Mesendoderm (in vitro differentiated cells): ENCODE measurements around the gene ZNF668.

ENCODE experiments used
- DNase-seq: peaks from one replicate; pipeline ENCODE4 v3.0.0; 2013
- H2AK5ac ChIP-seq: 2 replicates; pipeline ENCODE4 v1.6.1; 2013; ENCODE audit warnings: low read length, inconsistent platforms
- H2BK120ac ChIP-seq: 2 replicates; pipeline ENCODE4 v1.6.1; 2013; ENCODE audit warnings: low read depth, mild to moderate bottlenecking, low read length, moderate library complexity, mixed read lengths
- H2BK15ac ChIP-seq: replicated peaks from 2 replicates; pipeline ENCODE4 v1.6.1; 2013; ENCODE audit warnings: low read depth, mild to moderate bottlenecking, moderate library complexity
- H2BK5ac ChIP-seq: 2 replicates; pipeline ENCODE4 v1.6.1; 2013; ENCODE audit warnings: low read length, inconsistent platforms
- H3K18ac ChIP-seq: 2 replicates; pipeline ENCODE4 v1.6.1; 2013; ENCODE audit warnings: mild to moderate bottlenecking, low read length, mixed read lengths
- H3K23ac ChIP-seq: one replicate; pipeline ENCODE4 v1.6.1; 2013; ENCODE audit warnings: low read length
- H3K27ac ChIP-seq: 2 replicates; pipeline ENCODE4 v1.5.1; 2013; ENCODE audit warnings: low read depth, mild to moderate bottlenecking, inconsistent platforms, low read length, moderate library complexity
- H3K27me3 ChIP-seq: 2 replicates; pipeline ENCODE4 v1.6.1; 2013; ENCODE audit warnings: low read length, control low read depth, mild to moderate bottlenecking, inconsistent platforms; ENCODE audit not compliant: insufficient read depth, poor library complexity
- H3K36me3 ChIP-seq: 2 replicates; pipeline ENCODE4 v1.6.1; 2013; ENCODE audit warnings: low read length, inconsistent platforms; ENCODE audit not compliant: control insufficient read depth, insufficient read depth
- H3K4ac ChIP-seq: one replicate; pipeline ENCODE4 v1.6.1; 2013; ENCODE audit warnings: low read depth, mild to moderate bottlenecking, low read length, moderate library complexity
- H3K4me1 ChIP-seq: 2 replicates; pipeline ENCODE4 v1.6.1; 2013; ENCODE audit warnings: low read depth, low read length, inconsistent platforms; ENCODE audit not compliant: control insufficient read depth
- H3K4me2 ChIP-seq: 2 replicates; pipeline ENCODE4 v1.6.1; 2013; ENCODE audit warnings: low read length
- H3K4me3 ChIP-seq: 2 replicates; pipeline ENCODE4 v1.5.1; 2013; ENCODE audit warnings: mild to moderate bottlenecking, low read length
- H3K56ac ChIP-seq: one replicate; pipeline ENCODE4 v1.6.1; 2013; ENCODE audit warnings: low read length
- H3K79me1 ChIP-seq: 2 replicates; pipeline ENCODE4 v1.6.1; 2013; ENCODE audit warnings: low read length, inconsistent platforms
- H3K79me2 ChIP-seq: 2 replicates; pipeline ENCODE4 v1.6.1; 2013; ENCODE audit warnings: mild to moderate bottlenecking, low read length; ENCODE audit not compliant: control insufficient read depth, insufficient read depth
- H3K9ac ChIP-seq: 2 replicates; pipeline ENCODE4 v1.6.1; 2013; ENCODE audit warnings: low read length, inconsistent platforms
- H4K5ac ChIP-seq: one replicate; pipeline ENCODE4 v1.6.1; 2013; ENCODE audit warnings: low read length
- H4K8ac ChIP-seq: one replicate; pipeline ENCODE4 v1.6.1; 2013; ENCODE audit warnings: low read depth, mild to moderate bottlenecking, control low read depth, low read length, moderate library complexity
- WGBS: extraction: QIAGEN DNeasy Blood & Tissue Kit; methylation state at CpG from one replicate; pipeline ENCODE4 v1.1.7; 2013; ENCODE audit warnings: low lambda C conversion rate, missing lambda C conversion rate; ENCODE audit not compliant: insufficient coverage; ENCODE audit errors: extremely low coverage; 5-methylcytosine and 5-hydroxymethylcytosine counted together

Gene ZNF668

GRCh38 chr16:31055613-31056012 is 18.4 kb downstream of the ZNF668 start:
- H3K56ac ChIP-seq: no peak overlapping the region
- no peak overlapping the region for H3K4me2 ChIP-seq
- no peaks in the 10 kb centered on the region for H3K27me3 ChIP-seq
- no peak overlapping the region for H3K9ac ChIP-seq
- no peaks in the 10 kb centered on the region for H3K79me2 ChIP-seq
- H2BK15ac ChIP-seq: no peak overlapping the region
- no peak overlapping the region for H4K8ac ChIP-seq
- no CpG with 5 or more reads among the region's 4 CpGs for WGBS
- H3K4me3 ChIP-seq: no peak overlapping the region
- peak; percentile 47 for DNase-seq
- no peak overlapping the region for H3K27ac ChIP-seq
- no peaks in the 10 kb centered on the region for H3K36me3 ChIP-seq
- H3K23ac ChIP-seq: no peak overlapping the region
- H3K4me1 ChIP-seq: no peaks in the 10 kb centered on the region
- H2BK120ac ChIP-seq: no peak overlapping the region
- no peak overlapping the region for H3K4ac ChIP-seq
- no peaks in the 10 kb centered on the region for H3K79me1 ChIP-seq
- H2AK5ac ChIP-seq: no peak overlapping the region
- no peak overlapping the region for H3K18ac ChIP-seq
- H2BK5ac ChIP-seq: no peak overlapping the region
- H4K5ac ChIP-seq: no peak overlapping the region

- Histone ChIP-seq H3K4me3 (no peak overlapping the region), H4K8ac (no peak overlapping the region), H3K79me1 (no peaks in the 10 kb centered on the region), H3K36me3 (no peaks in the 10 kb centered on the region), H2AK5ac (no peak overlapping the region), H3K4me2 (no peak overlapping the region), H3K4me1 (no peaks in the 10 kb centered on the region), H2BK15ac (no peak overlapping the region), H3K23ac (no peak overlapping the region), H3K27me3 (no peaks in the 10 kb centered on the region), H3K27ac (no peak overlapping the region), H3K4ac (no peak overlapping the region), H3K56ac (no peak overlapping the region), H3K18ac (no peak overlapping the region), H4K5ac (no peak overlapping the region), H3K9ac (no peak overlapping the region), H3K79me2 (no peaks in the 10 kb centered on the region), H2BK5ac (no peak overlapping the region), H2BK120ac (no peak overlapping the region)
- no CpG with 5 or more reads among the region's 2 CpGs for WGBS
- DNase-seq: no peak
Measured at GRCh38 chr16:31052114-31052513, 21.9 kb downstream of the ZNF668 start.

- WGBS: no CpG with 5 or more reads among the region's 10 CpGs
- no peak overlapping the region for H3K4ac ChIP-seq
Measured at GRCh38 chr16:31050280-31051030, 23.6 kb downstream of the ZNF668 start.

GRCh38 chr16:31043898-31044481 is 30.1 kb downstream of the ZNF668 start:
- Histone ChIP-seq H2AK5ac (no peak overlapping the region), H3K4me1 (no peaks in the 10 kb centered on the region), H3K79me2 (no peaks in the 10 kb centered on the region), H3K4me2 (no peak overlapping the region), H3K4ac (no peak overlapping the region), H3K36me3 (no peaks in the 10 kb centered on the region), H3K18ac (no peak overlapping the region), H2BK120ac (no peak overlapping the region), H3K23ac (no peak overlapping the region), H3K56ac (no peak overlapping the region), H3K4me3 (no peak overlapping the region), H3K79me1 (no peaks in the 10 kb centered on the region), H2BK15ac (no peak overlapping the region), H2BK5ac (no peak overlapping the region), H4K8ac (no peak overlapping the region), H3K9ac (no peak overlapping the region), H3K27ac (no peak overlapping the region), H4K5ac (no peak overlapping the region), H3K27me3 (no peaks in the 10 kb centered on the region)
- WGBS: no CpG with 5 or more reads among the region's 4 CpGs
- DNase-seq: no peak

More at GRCh38 chr16:31050280-31051030, 23.6 kb downstream of the ZNF668 start:
- DNase-seq: no peak
- no peak overlapping the region for H2AK5ac ChIP-seq
- H3K36me3 ChIP-seq: no peaks in the 10 kb centered on the region
- H2BK5ac ChIP-seq: no peak overlapping the region
- H3K18ac ChIP-seq: no peak overlapping the region
- H4K5ac ChIP-seq: no peak overlapping the region
- H3K79me2 ChIP-seq: no peaks in the 10 kb centered on the region
- H3K9ac ChIP-seq: no peak overlapping the region
- no peak overlapping the region for H2BK120ac ChIP-seq
- no peak overlapping the region for H3K4me3 ChIP-seq
- no peak overlapping the region for H4K8ac ChIP-seq
- H2BK15ac ChIP-seq: no peak overlapping the region
- no peak overlapping the region for H3K56ac ChIP-seq
- H3K79me1 ChIP-seq: no peaks in the 10 kb centered on the region
- H3K4me1 ChIP-seq: no peaks in the 10 kb centered on the region
- no peaks in the 10 kb centered on the region for H3K27me3 ChIP-seq
- H3K23ac ChIP-seq: no peak overlapping the region
- H3K4me2 ChIP-seq: no peak overlapping the region
- H3K27ac ChIP-seq: no peak overlapping the region

- Histone ChIP-seq H3K4me2 (no peak overlapping the region), H4K8ac (no peak overlapping the region), H3K36me3 (no peaks in the 10 kb centered on the region), H2BK120ac (no peak overlapping the region), H3K18ac (no peak overlapping the region), H3K4me1 (no peaks in the 10 kb centered on the region), H4K5ac (no peak overlapping the region), H3K4ac (no peak overlapping the region), H3K4me3 (no peak overlapping the region), H2BK5ac (no peak overlapping the region), H2BK15ac (no peak overlapping the region), H3K56ac (no peak overlapping the region), H3K79me2 (no peaks in the 10 kb centered on the region), H3K79me1 (no peaks in the 10 kb centered on the region), H2AK5ac (no peak overlapping the region), H3K27me3 (no peaks in the 10 kb centered on the region), H3K27ac (no peak overlapping the region), H3K9ac (no peak overlapping the region), H3K23ac (no peak overlapping the region)
- no peak for DNase-seq
- no CpG with 5 or more reads among the region's 1 CpG for WGBS
Measured at GRCh38 chr16:31043352-31043751, 30.7 kb downstream of the ZNF668 start.
